ENCODE measurements around the gene BIN2. TPM values are rescaled to one million over a fixed set of nuclear protein-coding genes. Genes with fewer than 3 reads are reported as not detected.
A peak's percentile ranks its signal among the peaks of the same experiment; 100 is the strongest.

BIN2 gene
- total RNA-seq, 2 donors from 2014 or later: not detected

DNA sequence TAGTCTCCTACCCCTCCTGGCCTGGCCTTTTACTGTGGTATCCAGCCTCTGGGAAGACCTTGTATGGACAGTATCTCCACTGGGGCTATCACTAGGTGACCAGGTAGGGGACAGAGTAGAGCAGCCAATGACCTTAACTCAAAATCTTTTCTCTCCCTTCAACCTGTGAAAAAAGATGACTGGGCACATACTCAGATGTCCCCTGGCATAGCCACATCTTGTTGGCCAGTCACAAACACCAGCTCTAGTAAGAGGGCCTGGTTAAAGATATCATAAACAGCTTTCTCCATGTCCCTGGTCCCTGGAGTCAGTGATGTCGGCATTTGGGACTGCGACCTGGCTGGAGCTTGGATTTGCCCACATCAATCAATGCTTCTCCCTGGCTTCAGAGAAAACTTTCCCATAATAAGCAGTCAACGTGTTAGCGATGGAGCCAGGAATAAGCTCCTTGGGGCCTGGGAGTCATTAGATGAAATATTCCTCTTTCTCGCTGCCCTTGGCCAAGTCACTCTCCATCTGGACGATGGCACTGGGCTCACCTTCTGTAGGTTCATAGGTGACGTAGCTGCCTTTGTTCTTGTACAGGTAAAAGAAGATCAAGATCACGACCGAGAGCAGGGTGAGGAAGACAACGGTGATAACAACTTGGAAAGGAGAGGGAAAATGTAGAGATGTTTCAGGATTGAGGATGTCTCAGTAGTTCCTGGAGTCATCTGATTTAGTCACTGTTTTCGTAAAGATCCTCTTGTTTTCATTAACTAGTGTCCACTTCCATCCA lies 78.3 kb downstream of the BIN2 start:
- WGBS, 2 experiments (ENCODE audit: insufficient coverage in 1 of 2, insufficient read length in 1 of 2): 95 to 100% methylated on average over 6 to 11 of the region's 11 CpGs
- Histone ChIP-seq H3K27me3 (ENCODE audit: control insufficient read depth, insufficient read depth, low read length, poor library complexity, severe bottlenecking) (no peaks in the 10 kb centered on the region), H3K9me3 (ENCODE audit: control insufficient read depth, low read length) (no peaks in the 10 kb centered on the region), H3K27ac (ENCODE audit: low read depth, low read length) (no peak overlapping the region), H3K36me3 (ENCODE audit: control insufficient read depth, insufficient read depth, low read length) (peaks cover 59% of the 10 kb centered on the region), H3K4me3 (ENCODE audit: low read length) (no peak overlapping the region), H3K9ac (ENCODE audit: extremely low read depth, low read length, poor library complexity, severe bottlenecking) (no peak overlapping the region), H3K4me1 (ENCODE audit: control insufficient read depth, insufficient read depth, low read length) (peaks cover 2% of the 10 kb centered on the region)
- H3K27me3 Mint-ChIP-seq (ENCODE audit: insufficient read depth): no peaks in the 10 kb centered on the region
- no peak for TF ChIP-seq CTCF (conservative IDR thresholded peaks at IDR 0.05)
- peak overlapping the region; percentile 37 for H3K27ac Mint-ChIP-seq
- H3K9me3 Mint-ChIP-seq: no peaks in the 10 kb centered on the region
- H3K4me1 Mint-ChIP-seq: peaks cover 26% of the 10 kb centered on the region
- H3K36me3 Mint-ChIP-seq (ENCODE audit: low read depth): peaks cover 58% of the 10 kb centered on the region
- no peak for DNase-seq
- no peak overlapping the region for H3K4me3 Mint-ChIP-seq

DNA sequence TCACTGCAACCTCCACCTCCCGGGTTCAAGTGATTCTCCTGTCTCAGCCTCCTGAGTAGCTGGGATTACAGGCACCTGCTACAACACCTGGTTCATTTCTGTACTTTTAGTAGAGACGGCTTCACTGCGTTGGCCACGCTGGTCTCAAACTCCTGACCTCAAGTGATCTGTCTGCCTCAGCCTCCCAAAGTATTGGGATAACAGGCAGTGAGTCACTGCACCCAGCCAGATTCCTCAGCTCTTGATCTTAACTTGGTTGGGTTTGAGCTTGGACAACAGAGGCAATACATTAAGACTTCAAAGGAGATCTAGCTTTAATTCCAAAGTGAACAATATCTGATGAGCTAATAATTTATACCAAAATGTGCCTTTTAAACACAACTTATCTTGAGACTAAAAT lies 79.7 kb downstream of the BIN2 start:
- H3K27ac Mint-ChIP-seq: no peak overlapping the region
- peaks cover 62% of the 10 kb centered on the region for H3K36me3 Mint-ChIP-seq (ENCODE audit: low read depth)
- no peak overlapping the region for H3K4me3 Mint-ChIP-seq
- peaks cover 2% of the 10 kb centered on the region for H3K4me1 ChIP-seq (ENCODE audit: control insufficient read depth, insufficient read depth, low read length)
- H3K4me3 ChIP-seq (ENCODE audit: low read length): no peak overlapping the region
- no peak overlapping the region for H3K9ac ChIP-seq (ENCODE audit: extremely low read depth, low read length, poor library complexity, severe bottlenecking)
- H3K27ac ChIP-seq (ENCODE audit: low read depth, low read length): no peak overlapping the region
- H3K36me3 ChIP-seq (ENCODE audit: control insufficient read depth, insufficient read depth, low read length): peaks cover 61% of the 10 kb centered on the region
- TF ChIP-seq CTCF (conservative IDR thresholded peaks at IDR 0.05): no peak
- H3K9me3 ChIP-seq (ENCODE audit: control insufficient read depth, low read length): no peaks in the 10 kb centered on the region
- WGBS, 2 experiments (ENCODE audit: insufficient coverage in 1 of 2, insufficient read length in 1 of 2): 82 to 87% methylated on average over 4 of the region's 4 CpGs
- H3K27me3 Mint-ChIP-seq (ENCODE audit: insufficient read depth): no peaks in the 10 kb centered on the region
- no peaks in the 10 kb centered on the region for H3K9me3 Mint-ChIP-seq
- peaks cover 34% of the 10 kb centered on the region for H3K4me1 Mint-ChIP-seq
- no peaks in the 10 kb centered on the region for H3K27me3 ChIP-seq (ENCODE audit: control insufficient read depth, insufficient read depth, low read length, poor library complexity, severe bottlenecking)
- DNase-seq: no peak

DNA sequence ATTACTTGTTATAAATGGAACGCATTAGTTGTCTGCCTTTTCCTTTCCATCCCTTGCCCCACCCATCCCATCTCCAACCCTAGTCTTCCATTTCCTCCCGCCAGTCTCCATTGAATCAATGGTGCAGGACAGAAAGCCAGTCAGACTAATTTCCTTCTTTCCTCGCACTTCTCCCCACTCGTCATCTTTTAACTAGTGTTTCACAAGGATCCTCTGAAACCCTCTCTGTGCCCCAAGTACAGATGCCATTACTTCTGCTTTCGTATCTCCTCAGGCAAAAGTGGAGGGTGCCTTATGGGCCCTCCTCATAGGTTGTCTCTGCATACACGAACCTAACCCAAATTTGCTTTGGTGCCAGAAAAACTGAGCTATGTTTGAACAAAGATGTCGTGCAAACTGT lies 81.1 kb downstream of the BIN2 start:
- peaks cover 33% of the 10 kb centered on the region for H3K4me1 Mint-ChIP-seq
- no peak overlapping the region for H3K9ac ChIP-seq (ENCODE audit: extremely low read depth, low read length, poor library complexity, severe bottlenecking)

More for the DNA sequence above, 81.1 kb downstream of the BIN2 start:
- no peaks in the 10 kb centered on the region for H3K27me3 ChIP-seq (ENCODE audit: control insufficient read depth, insufficient read depth, low read length, poor library complexity, severe bottlenecking)
- peaks cover 2% of the 10 kb centered on the region for H3K4me1 ChIP-seq (ENCODE audit: control insufficient read depth, insufficient read depth, low read length)
- Mint-ChIP-seq H3K36me3 (ENCODE audit: low read depth) (peaks cover 52% of the 10 kb centered on the region), H3K27me3 (ENCODE audit: insufficient read depth) (no peaks in the 10 kb centered on the region), H3K9me3 (no peaks in the 10 kb centered on the region), H3K27ac (no peak overlapping the region), H3K4me3 (no peak overlapping the region)
- no peak overlapping the region for H3K27ac ChIP-seq (ENCODE audit: low read depth, low read length)
- no peaks in the 10 kb centered on the region for H3K9me3 ChIP-seq (ENCODE audit: control insufficient read depth, low read length)
- TF ChIP-seq CTCF (conservative IDR thresholded peaks at IDR 0.05): no peak
- H3K4me3 ChIP-seq (ENCODE audit: low read length): no peak overlapping the region
- WGBS, 2 experiments (ENCODE audit: insufficient coverage in 1 of 2, insufficient read length in 1 of 2): 94 to 98% methylated on average over 6 to 7 of the region's 7 CpGs
- DNase-seq: no peak
- peaks cover 61% of the 10 kb centered on the region for H3K36me3 ChIP-seq (ENCODE audit: control insufficient read depth, insufficient read depth, low read length)

Measured in endodermal cell (in vitro differentiated cells).